Smooth muscle cell (in vitro differentiated cells): ENCODE measurements around the gene GUCA2A. TPM values are rescaled to one million over a fixed set of nuclear protein-coding genes. Genes with fewer than 3 reads are reported as not detected.

Source experiments
- DNase-seq: peaks from one replicate; lab custom pipeline; 2025; ENCODE audit not compliant: unreplicated experiment; lab: John Stamatoyannopoulos, UW
- H2AFZ ChIP-seq: fragments of 200-600 bp; sonication (generic); 2 replicates; pipeline ENCODE4 v1.6.0; 2016; ENCODE audit warnings: antibody characterized with exemption, low read depth, mild to moderate bottlenecking
- H3F3A ChIP-seq: fragments of 200-600 bp; sonication (generic); 2 replicates; pipeline ENCODE4 v1.6.0; 2017; ENCODE audit warnings: antibody characterized with exemption, low read depth
- H3K27ac ChIP-seq: fragments of 200-600 bp; sonication (generic); 2 replicates; pipeline ENCODE4 v1.5.1; 2016; ENCODE audit warnings: low read depth, mild to moderate bottlenecking
- H3K27me3 ChIP-seq: fragments of 200-600 bp; sonication (generic); 2 replicates; pipeline ENCODE4 v1.6.1; 2016; ENCODE audit warnings: low read depth, mild to moderate bottlenecking
- H3K36me3 ChIP-seq: fragments of 200-600 bp; sonication (generic); 2 replicates; pipeline ENCODE4 v1.5.1; 2016; ENCODE audit warnings: low read depth
- H3K4me1 ChIP-seq: fragments of 200-600 bp; sonication (generic); 2 replicates; pipeline ENCODE4 v1.5.1; 2016; ENCODE audit warnings: low read depth
- H3K4me2 ChIP-seq: fragments of 200-600 bp; sonication (generic); 2 replicates; pipeline ENCODE4 v1.6.0; 2016; ENCODE audit warnings: mild to moderate bottlenecking
- H3K4me3 ChIP-seq: fragments of 200-600 bp; sonication (generic); 2 replicates; pipeline ENCODE4 v1.5.1; 2016; ENCODE audit warnings: mild to moderate bottlenecking
- H3K79me2 ChIP-seq: fragments of 200-600 bp; sonication (generic); 2 replicates; pipeline ENCODE4 v1.6.0; 2016; ENCODE audit warnings: low read depth, mild to moderate bottlenecking
- H3K9ac ChIP-seq: fragments of 200-600 bp; sonication (generic); 2 replicates; pipeline ENCODE4 v1.6.0; 2016; ENCODE audit warnings: low read depth
- H3K9me3 ChIP-seq: fragments of 200-600 bp; sonication (generic); replicated peaks from 2 replicates; pipeline ENCODE4 v1.5.1; 2016; ENCODE audit warnings: low read depth
- H4K20me1 ChIP-seq: fragments of 200-600 bp; sonication (generic); 2 replicates; pipeline ENCODE4 v1.6.0; 2016; ENCODE audit warnings: low read depth
- WGBS: methylation state at CpG from one replicate; pipeline ENCODE4 v1.1.7; 2016; ENCODE audit warnings: low lambda C conversion rate; 5-methylcytosine and 5-hydroxymethylcytosine counted together
- polyA plus RNA-seq: library from polyadenylated mRNA; unstranded; fragments of >200 nt; fragmentation: Nextera tagmentation; extraction: Ambion mirVana; gene quantifications from 2 replicates; pipeline ENCODE4 v1.2.1, GENCODE V29; 2016
- total RNA-seq: library from RNA; depleted of rRNA; stranded (reverse); fragments of >200 nt; gene quantifications from 2 replicates; pipeline ENCODE4 v1.2.3, GENCODE V29; 2014
- TF ChIP-seq, protein P1 (sequence below): fragments of 200-600 bp; sonication (generic); IDR thresholded peaks from 2 replicates; pipeline ENCODE4 v1.5.1; 2017; ENCODE audit warnings: borderline replicate concordance, mild to moderate bottlenecking, antibody characterized with exemption; ENCODE audit not compliant: insufficient read depth, poor library complexity, severe bottlenecking

Gene GUCA2A
- total and polyA plus RNA-seq, 2 experiments from 2014 or later: not detected

DNA sequence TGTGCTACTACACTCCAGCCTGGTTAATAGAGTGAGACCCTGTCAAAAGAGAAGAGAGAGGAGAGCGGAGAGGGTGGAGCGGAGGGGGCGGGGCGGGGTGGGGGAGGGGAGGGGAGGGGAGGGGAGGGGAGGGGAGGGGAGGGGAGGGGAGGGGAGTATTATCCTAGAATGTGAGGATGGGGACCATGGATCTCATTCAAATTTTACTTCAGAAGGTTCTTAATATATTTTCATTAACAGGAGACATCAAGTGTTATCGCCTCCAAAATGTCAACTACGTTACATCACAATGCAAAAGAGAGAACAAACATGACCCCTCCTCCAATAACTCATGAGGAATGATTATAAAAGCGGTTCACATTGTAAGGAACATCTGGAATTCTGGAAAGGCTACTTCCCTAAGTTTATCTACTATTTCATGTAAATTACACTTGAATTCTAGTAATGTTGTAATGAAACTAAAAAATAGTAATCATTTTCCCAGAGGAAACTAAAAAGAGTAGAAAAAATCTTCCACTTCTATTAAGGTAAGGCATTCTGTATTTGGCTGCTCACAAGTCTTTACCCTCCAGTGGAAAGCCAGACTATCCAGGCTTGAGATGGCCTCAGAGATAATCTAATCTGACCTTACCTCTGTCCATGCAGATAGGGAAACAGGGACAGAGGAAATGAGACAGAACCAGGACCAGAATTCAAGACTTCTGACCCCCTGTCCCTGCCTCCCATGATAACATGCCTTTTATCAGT, 18.8 kb upstream of the GUCA2A start:
- Histone ChIP-seq H3K4me1 (no peaks in the 10 kb centered on the region), H3K4me2 (no peak overlapping the region), H3K36me3 (peaks cover under 1% of the 10 kb centered on the region), H3F3A (peaks cover 16% of the 10 kb centered on the region), H4K20me1 (peaks cover 18% of the 10 kb centered on the region), H3K4me3 (no peak overlapping the region), H3K27me3 (no peaks in the 10 kb centered on the region), H3K79me2 (no peaks in the 10 kb centered on the region), H3K27ac (no peak overlapping the region), H2AFZ (no peak overlapping the region), H3K9ac (no peak overlapping the region), H3K9me3 (no peaks in the 10 kb centered on the region)
- TF ChIP-seq, protein P1, sequence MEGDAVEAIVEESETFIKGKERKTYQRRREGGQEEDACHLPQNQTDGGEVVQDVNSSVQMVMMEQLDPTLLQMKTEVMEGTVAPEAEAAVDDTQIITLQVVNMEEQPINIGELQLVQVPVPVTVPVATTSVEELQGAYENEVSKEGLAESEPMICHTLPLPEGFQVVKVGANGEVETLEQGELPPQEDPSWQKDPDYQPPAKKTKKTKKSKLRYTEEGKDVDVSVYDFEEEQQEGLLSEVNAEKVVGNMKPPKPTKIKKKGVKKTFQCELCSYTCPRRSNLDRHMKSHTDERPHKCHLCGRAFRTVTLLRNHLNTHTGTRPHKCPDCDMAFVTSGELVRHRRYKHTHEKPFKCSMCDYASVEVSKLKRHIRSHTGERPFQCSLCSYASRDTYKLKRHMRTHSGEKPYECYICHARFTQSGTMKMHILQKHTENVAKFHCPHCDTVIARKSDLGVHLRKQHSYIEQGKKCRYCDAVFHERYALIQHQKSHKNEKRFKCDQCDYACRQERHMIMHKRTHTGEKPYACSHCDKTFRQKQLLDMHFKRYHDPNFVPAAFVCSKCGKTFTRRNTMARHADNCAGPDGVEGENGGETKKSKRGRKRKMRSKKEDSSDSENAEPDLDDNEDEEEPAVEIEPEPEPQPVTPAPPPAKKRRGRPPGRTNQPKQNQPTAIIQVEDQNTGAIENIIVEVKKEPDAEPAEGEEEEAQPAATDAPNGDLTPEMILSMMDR: no peak
- WGBS: 80% methylated on average over 3 of the region's 7 CpGs
- DNase-seq: no peak

DNA sequence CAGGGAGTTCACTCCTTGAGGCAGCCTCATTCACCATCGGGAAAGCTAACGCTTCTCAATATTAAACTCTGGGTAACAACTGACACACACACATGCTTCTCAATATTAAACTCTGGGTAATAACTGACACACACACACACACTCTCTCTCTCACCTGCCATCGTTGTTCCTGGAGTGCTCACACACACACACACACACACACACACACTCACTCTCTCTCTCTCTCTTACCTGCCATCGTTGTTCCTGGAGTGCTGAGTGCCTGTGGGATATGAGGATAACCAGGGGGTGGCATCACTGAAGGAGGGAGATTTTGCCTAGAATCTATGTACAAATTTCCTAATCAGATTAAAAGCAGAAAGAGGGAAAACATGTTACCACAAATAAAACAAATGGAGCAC, 17.1 kb upstream of the GUCA2A start:
- TF ChIP-seq, protein P1: no peak
- no peak for DNase-seq
- Histone ChIP-seq H3K9ac (no peak overlapping the region), H3K27me3 (no peaks in the 10 kb centered on the region), H3K27ac (no peak overlapping the region), H3F3A (peaks cover 16% of the 10 kb centered on the region), H2AFZ (no peak overlapping the region), H3K4me3 (no peak overlapping the region), H4K20me1 (peaks cover 33% of the 10 kb centered on the region), H3K4me2 (no peak overlapping the region), H3K9me3 (no peaks in the 10 kb centered on the region), H3K4me1 (peaks cover 6% of the 10 kb centered on the region), H3K79me2 (no peaks in the 10 kb centered on the region), H3K36me3 (no peaks in the 10 kb centered on the region)
- 85% methylated on average over 4 of the region's 4 CpGs for WGBS

DNA sequence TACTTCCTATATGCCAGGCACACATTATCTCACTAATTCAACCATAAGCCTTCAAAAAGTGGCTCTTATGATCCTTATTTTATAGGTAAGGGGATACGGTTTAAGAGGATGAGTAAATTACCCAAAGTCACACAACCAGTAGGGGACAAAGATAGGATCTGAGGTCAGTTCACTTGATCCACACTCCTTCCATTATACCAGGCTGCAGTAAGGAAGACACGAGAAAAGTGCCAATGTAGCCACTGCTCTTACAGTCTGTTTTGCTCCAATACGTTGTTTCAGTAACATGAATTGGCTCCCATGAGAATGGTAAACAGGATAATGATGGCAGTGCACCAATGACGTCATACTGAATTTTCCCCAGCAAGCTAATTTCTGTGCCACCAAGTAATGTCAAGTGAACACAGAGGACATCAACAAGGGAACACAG, 15.4 kb upstream of the GUCA2A start:
- H3K4me2 ChIP-seq: no peak overlapping the region
- no peak overlapping the region for H3K4me3 ChIP-seq
- peaks cover 6% of the 10 kb centered on the region for H3K4me1 ChIP-seq
- H4K20me1 ChIP-seq: peaks cover 38% of the 10 kb centered on the region
- H3K79me2 ChIP-seq: no peaks in the 10 kb centered on the region
- no peaks in the 10 kb centered on the region for H3K27me3 ChIP-seq
- no peak overlapping the region for H2AFZ ChIP-seq
- H3F3A ChIP-seq: peaks cover 16% of the 10 kb centered on the region
- 78% methylated on average over 4 of the region's 4 CpGs for WGBS
- H3K27ac ChIP-seq: no peak overlapping the region
- TF ChIP-seq, protein P1: no peak
- DNase-seq: no peak
- H3K9me3 ChIP-seq: no peaks in the 10 kb centered on the region
- no peak overlapping the region for H3K9ac ChIP-seq
- no peaks in the 10 kb centered on the region for H3K36me3 ChIP-seq

DNA sequence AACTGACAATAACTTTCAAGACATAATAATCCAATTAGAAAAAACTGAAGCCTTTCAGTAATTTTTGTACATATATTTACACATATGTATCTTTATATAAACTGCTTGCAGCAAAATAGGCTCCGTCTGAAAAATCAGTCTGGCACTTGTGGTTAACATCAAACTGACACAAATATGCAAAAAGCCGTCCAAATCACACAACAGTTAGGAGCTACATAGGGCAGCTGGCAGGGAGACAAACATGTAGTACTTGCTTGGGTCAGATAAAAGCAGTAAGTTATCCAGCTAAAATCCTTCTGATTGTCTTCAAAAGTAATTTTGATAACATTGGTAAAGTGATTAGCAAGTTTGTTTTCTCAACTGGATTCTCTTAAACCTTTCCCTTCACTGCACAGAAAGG, 14.7 kb upstream of the GUCA2A start:
- Histone ChIP-seq H3F3A (peaks cover 16% of the 10 kb centered on the region), H3K4me3 (no peak overlapping the region), H3K9me3 (no peaks in the 10 kb centered on the region), H3K36me3 (no peaks in the 10 kb centered on the region), H3K27me3 (no peaks in the 10 kb centered on the region), H2AFZ (no peak overlapping the region), H3K4me2 (no peak overlapping the region), H3K27ac (no peak overlapping the region), H4K20me1 (peaks cover 38% of the 10 kb centered on the region), H3K4me1 (peaks cover 6% of the 10 kb centered on the region), H3K9ac (no peak overlapping the region), H3K79me2 (no peaks in the 10 kb centered on the region)
- no peak for DNase-seq
- 4% methylated on average over 2 of the region's 2 CpGs for WGBS
- TF ChIP-seq, protein P1: no peak
